A549 (cell line): ENCODE data around the gene CCDC116. TPM values are rescaled to one million over a fixed set of nuclear protein-coding genes. Genes with fewer than 3 reads are reported as not detected.

Experiments
- ATAC-seq, 2 experiments: fragments of 200-7000 bp in 1 of 2; fragments of >200 bp in 1 of 2; cut with Nextera tagmentation in 1 of 2; cut with Tn5 transposase in 1 of 2; 3 replicates each; pipeline versions ENCODE4 v1.8.0 to v1.9.1; 2018 to 2020; ENCODE audit warnings: mild to moderate bottlenecking in 1 of 2, moderate library complexity in 1 of 2
- CTCF ChIA-PET: fragments of 300-600 bp; sonication (Branson Sonifier 250); formaldehyde crosslinking; extraction: SDS; loops from one replicate; lab custom pipeline; 2021; ENCODE audit warnings: antibody characterized with exemption, inconsistent platforms; lab: Yijun Ruan, JAX
- POLR2A ChIA-PET: fragments of 350-600 bp; formaldehyde crosslinking; extraction: SDS; loops from one replicate; lab custom pipeline; 2021; ENCODE audit warnings: antibody characterized with exemption, inconsistent platforms; lab: Yijun Ruan, JAX
- DNase-seq, 2 experiments: peaks; one replicate each; pipeline versions ENCODE4 v3.0.0 to v3.0.0-alpha.2; 2011 to 2016; ENCODE audit warnings: low read depth in 1 of 2, low spot score in 1 of 2
- FAIRE-seq: peaks from 2 replicates; lab custom pipeline; 2011; peaks lifted over from hg19 to GRCh38; lab: Jason Lieb, UNC
- H3K27ac ChIP-seq, 2 experiments: fragments of >200 bp; sonication (Bioruptor Twin); formaldehyde crosslinking; 3 replicates each; pipeline ENCODE4 v1.5.1; 2016 to 2017
- H3K4me1 ChIP-seq: fragments of >200 bp; sonication (Bioruptor Twin); formaldehyde crosslinking; 3 replicates; pipeline ENCODE4 v1.6.1; 2016
- H3K4me2 ChIP-seq: fragments of >200 bp; sonication (Bioruptor Twin); formaldehyde crosslinking; 3 replicates; pipeline ENCODE4 v1.6.1; 2016
- H3K4me3 ChIP-seq: fragments of >200 bp; sonication (Bioruptor Twin); formaldehyde crosslinking; 3 replicates; pipeline ENCODE4 v1.5.1; 2016
- H3K9me3 ChIP-seq: fragments of >200 bp; sonication (Bioruptor Twin); formaldehyde crosslinking; 3 replicates; pipeline ENCODE4 v1.6.1; 2016
- BHLHE40 ChIP-seq: IDR thresholded peaks from 2 replicates; pipeline ENCODE4 v1.6.1; 2012; ENCODE audit warnings: low read depth, low read length, inconsistent platforms
- EHF ChIP-seq: fragments of 250-450 bp; sonication (Bioruptor Pico); IDR thresholded peaks from 2 replicates; pipeline ENCODE4 v1.5.0; 2020; ENCODE audit warnings: mild to moderate bottlenecking
- ESRRA ChIP-seq: fragments of 150-350 bp; IDR thresholded peaks from 2 replicates; pipeline ENCODE4 v1.6.1; 2014; ENCODE audit warnings: mild to moderate bottlenecking, low read length, borderline replicate concordance
- FOSL2 ChIP-seq, 2 experiments: fragments of 450-650 bp in 1 of 2; fragments of >200 bp in 1 of 2; sonication (Bioruptor Twin) in 1 of 2; formaldehyde crosslinking; IDR thresholded peaks; 2 replicates each; pipeline versions ENCODE4 v1.5.0 to v1.6.1; 2016 to 2020; ENCODE audit warnings: mild to moderate bottlenecking in 1 of 2, moderate library complexity in 1 of 2
- FOXS1 ChIP-seq: fragments of 250-450 bp; sonication (Bioruptor Pico); IDR thresholded peaks from 2 replicates; pipeline ENCODE4 v1.5.0; 2020; ENCODE audit warnings: mild to moderate bottlenecking, moderate library complexity
- GATA3 ChIP-seq: IDR thresholded peaks from 2 replicates; pipeline ENCODE4 v1.6.1; 2012; ENCODE audit warnings: borderline replicate concordance
- HEYL ChIP-seq: fragments of 250-450 bp; sonication (Bioruptor Pico); IDR thresholded peaks from 2 replicates; pipeline ENCODE4 v1.8.0; 2021; ENCODE audit warnings: mild to moderate bottlenecking, moderate library complexity
- HOXB13 ChIP-seq: fragments of 250-450 bp; sonication (Bioruptor Pico); IDR thresholded peaks from 2 replicates; pipeline ENCODE4 v1.5.0; 2020; ENCODE audit warnings: low read depth, mild to moderate bottlenecking, moderate library complexity
- HOXB5 ChIP-seq: fragments of 250-450 bp; sonication (Bioruptor Pico); IDR thresholded peaks from 2 replicates; pipeline ENCODE4 v1.5.0; 2020; ENCODE audit warnings: mild to moderate bottlenecking, moderate library complexity
- KDM5A ChIP-seq: fragments of 200-600 bp; sonication (generic); IDR thresholded peaks from 2 replicates; pipeline ENCODE4 v1.6.1; 2016; ENCODE audit warnings: antibody characterized with exemption, mild to moderate bottlenecking
- PHF8 ChIP-seq: fragments of 200-600 bp; sonication (generic); IDR thresholded peaks from 2 replicates; pipeline ENCODE4 v1.6.1; 2016; ENCODE audit warnings: low read depth, mild to moderate bottlenecking, antibody characterized with exemption, moderate library complexity, borderline replicate concordance
- POLR2AphosphoS2 ChIP-seq: conservative IDR thresholded peaks from 2 replicates; pipeline ENCODE4 v1.6.1; 2012; ENCODE audit warnings: low read length, improper control_type of control experiment, inconsistent platforms
- RAD21 ChIP-seq, 2 experiments: fragments of >200 bp in 1 of 2; sonication (Bioruptor Twin) in 1 of 2; formaldehyde crosslinking in 1 of 2; IDR thresholded peaks in 1 of 2; conservative IDR thresholded peaks in 1 of 2; 2 replicates in 1 of 2; 3 replicates in 1 of 2; pipeline ENCODE4 v1.6.1; 2012 to 2018; ENCODE audit warnings: inconsistent platforms in 1 of 2
- SMC3 ChIP-seq: fragments of >200 bp; sonication (Bioruptor Twin); formaldehyde crosslinking; IDR thresholded peaks from 3 replicates; pipeline ENCODE4 v1.6.1; 2018; ENCODE audit warnings: inconsistent platforms
- TFCP2L1 ChIP-seq: fragments of 250-450 bp; sonication (Bioruptor Pico); IDR thresholded peaks from 2 replicates; pipeline ENCODE4 v1.5.0; 2021; ENCODE audit warnings: mild to moderate bottlenecking
- ZC3H11A ChIP-seq: fragments of 450-650 bp; IDR thresholded peaks from 2 replicates; pipeline ENCODE4 v1.6.1; 2014; ENCODE audit warnings: antibody characterized with exemption, mild to moderate bottlenecking
- ZFP36 ChIP-seq: fragments of 450-650 bp; IDR thresholded peaks from 2 replicates; pipeline ENCODE4 v1.6.1; 2014; ENCODE audit warnings: borderline replicate concordance; ENCODE audit not compliant: partially characterized antibody
- WGBS: methylation state at CpG from one replicate; pipeline ENCODE4 v1.1.6; 2017; ENCODE audit errors: missing lambda C conversion rate; 5-methylcytosine and 5-hydroxymethylcytosine counted together
- polyA plus RNA-seq, 4 experiments: library from polyadenylated mRNA; depleted of rRNA in 3 of 4; stranded (reverse); fragments of >200 nt; fragmentation: RNase III in 1 of 4; extraction: RNeasy Plus Mini Kit Qiagen cat#74134 plus additional on column Dnase treatment in 1 of 4; gene quantifications; 2 replicates in 3 of 4; 3 replicates in 1 of 4; pipeline ENCODE4 v1.2.3, GENCODE V29; 2011 to 2017
- TF ChIP-seq, protein P1 (sequence below): fragments of 250-450 bp; sonication (Bioruptor Pico); IDR thresholded peaks from 2 replicates; pipeline ENCODE4 v1.5.0; 2021; ENCODE audit warnings: mild to moderate bottlenecking, moderate library complexity, borderline replicate concordance
- TF ChIP-seq, protein P2 (sequence below): IDR thresholded peaks from 2 replicates; pipeline ENCODE4 v1.6.1; 2012
- TF ChIP-seq, protein P3 (sequence below): fragments of 250-450 bp; sonication (Bioruptor Pico); IDR thresholded peaks from 2 replicates; pipeline ENCODE4 v1.5.0; 2020; ENCODE audit warnings: low read depth, mild to moderate bottlenecking, moderate library complexity
- TF ChIP-seq, protein P4 (sequence below): IDR thresholded peaks from 2 replicates; pipeline ENCODE4 v1.6.1; 2012; ENCODE audit warnings: low read depth, borderline replicate concordance
- TF ChIP-seq, protein P5 (sequence below): IDR thresholded peaks from 2 replicates; pipeline ENCODE4 v1.6.1; 2012
- TF ChIP-seq, protein P6 (sequence below): fragments of >200 bp; sonication (Bioruptor Twin); formaldehyde crosslinking; IDR thresholded peaks from 3 replicates; pipeline ENCODE4 v1.5.1; 2016

CCDC116 gene
- polyA plus RNA-seq, 2 of the 4 experiments (the other 2 are of a cell fraction), result 0.06 TPM; not detected in 1

DNA sequence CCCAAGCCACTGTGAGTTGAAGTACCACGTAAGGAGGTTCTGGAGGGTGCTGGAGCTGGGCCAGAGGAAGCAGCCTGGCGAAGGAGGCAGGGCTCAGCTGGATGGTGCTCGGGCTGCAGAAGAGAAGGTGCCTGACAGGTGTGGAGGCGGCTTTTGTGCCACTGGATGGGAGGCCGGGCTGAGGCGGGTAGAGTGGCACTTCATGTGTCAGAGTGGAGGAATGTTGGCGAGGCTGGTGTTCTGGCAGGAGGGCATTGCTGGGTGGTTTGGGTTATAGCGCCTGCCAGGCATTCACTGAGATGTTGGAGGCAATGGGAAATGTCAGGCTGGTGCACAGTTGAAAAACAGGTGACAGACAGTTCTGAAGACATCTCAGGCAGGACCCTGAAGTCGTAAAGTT, 40.9 kb upstream of the CCDC116 start:
- WGBS, result 89% methylated on average over 9 of the region's 9 CpGs
- POLR2A ChIA-PET, result no interaction called here
- CTCF ChIA-PET, result interaction anchor here (1.0 to 2.5 kb wide), 2 partner anchors 17 to 51 kb away, joined by 3 to 10 read pairs; partner anchors contain the start of gene SDF2L1
- Histone ChIP-seq H3K27ac (no peak overlapping the region), H3K4me2 (no peak overlapping the region), H3K4me1 (no peaks in the 10 kb centered on the region), H3K9me3 (no peaks in the 10 kb centered on the region), H3K4me3 (no peak overlapping the region)
- TF ChIP-seq EHF (CRISPR knock-in tag), result no peak
- no peak for TF ChIP-seq ESRRA
- no peak for TF ChIP-seq HOXB13 (CRISPR knock-in tag)
- no peak for TF ChIP-seq FOXS1 (CRISPR knock-in tag)
- no peak for TF ChIP-seq HOXB5 (CRISPR knock-in tag)
- TF ChIP-seq FOSL2 (IDR thresholded peaks at IDR 0.05), result no peak
- no peak for TF ChIP-seq FOSL2 (CRISPR knock-in tag; IDR thresholded peaks at IDR 0.05)
- TF ChIP-seq TFCP2L1 (CRISPR knock-in tag), result no peak
- TF ChIP-seq BHLHE40, result no peak
- no peak for TF ChIP-seq ZC3H11A
- TF ChIP-seq SMC3, result no peak
- no peak for DNase-seq
- FAIRE-seq, result no peak
- ATAC-seq, result no peak

DNA sequence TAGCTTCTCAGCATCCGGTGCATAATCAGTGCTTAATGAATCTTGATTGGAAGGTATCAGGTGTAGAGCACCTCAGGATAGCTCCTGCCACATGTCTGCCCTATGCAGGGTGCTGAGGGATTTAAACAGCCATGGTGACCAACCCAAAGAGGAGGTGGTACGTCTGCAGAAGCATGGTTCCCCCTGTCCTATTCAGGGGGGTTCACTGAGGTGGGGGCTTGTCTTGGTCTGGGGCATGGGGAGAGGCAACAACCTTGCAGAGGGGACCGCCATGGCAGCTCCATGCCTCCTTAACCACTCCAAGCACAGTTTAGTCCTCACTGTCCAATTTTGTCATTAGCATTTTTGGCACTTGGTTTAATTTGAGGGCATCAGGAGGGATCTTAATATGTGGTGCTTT, 40.1 kb upstream of the CCDC116 start:
- TF ChIP-seq ESRRA (no peak), SMC3 (no peak), POLR2AphosphoS2 (no peak)
- TF ChIP-seq, protein P1, sequence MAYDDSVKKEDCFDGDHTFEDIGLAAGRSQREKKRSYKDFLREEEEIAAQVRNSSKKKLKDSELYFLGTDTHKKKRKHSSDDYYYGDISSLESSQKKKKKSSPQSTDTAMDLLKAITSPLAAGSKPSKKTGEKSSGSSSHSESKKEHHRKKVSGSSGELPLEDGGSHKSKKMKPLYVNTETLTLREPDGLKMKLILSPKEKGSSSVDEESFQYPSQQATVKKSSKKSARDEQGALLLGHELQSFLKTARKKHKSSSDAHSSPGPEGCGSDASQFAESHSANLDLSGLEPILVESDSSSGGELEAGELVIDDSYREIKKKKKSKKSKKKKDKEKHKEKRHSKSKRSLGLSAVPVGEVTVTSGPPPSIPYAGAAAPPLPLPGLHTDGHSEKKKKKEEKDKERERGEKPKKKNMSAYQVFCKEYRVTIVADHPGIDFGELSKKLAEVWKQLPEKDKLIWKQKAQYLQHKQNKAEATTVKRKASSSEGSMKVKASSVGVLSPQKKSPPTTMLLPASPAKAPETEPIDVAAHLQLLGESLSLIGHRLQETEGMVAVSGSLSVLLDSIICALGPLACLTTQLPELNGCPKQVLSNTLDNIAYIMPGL (CRISPR knock-in tag), result no peak
- TF ChIP-seq, protein P2, sequence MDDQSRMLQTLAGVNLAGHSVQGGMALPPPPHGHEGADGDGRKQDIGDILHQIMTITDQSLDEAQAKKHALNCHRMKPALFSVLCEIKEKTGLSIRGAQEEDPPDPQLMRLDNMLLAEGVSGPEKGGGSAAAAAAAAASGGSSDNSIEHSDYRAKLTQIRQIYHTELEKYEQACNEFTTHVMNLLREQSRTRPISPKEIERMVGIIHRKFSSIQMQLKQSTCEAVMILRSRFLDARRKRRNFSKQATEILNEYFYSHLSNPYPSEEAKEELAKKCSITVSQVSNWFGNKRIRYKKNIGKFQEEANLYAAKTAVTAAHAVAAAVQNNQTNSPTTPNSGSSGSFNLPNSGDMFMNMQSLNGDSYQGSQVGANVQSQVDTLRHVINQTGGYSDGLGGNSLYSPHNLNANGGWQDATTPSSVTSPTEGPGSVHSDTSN, result no peak
- TF ChIP-seq, protein P3, sequence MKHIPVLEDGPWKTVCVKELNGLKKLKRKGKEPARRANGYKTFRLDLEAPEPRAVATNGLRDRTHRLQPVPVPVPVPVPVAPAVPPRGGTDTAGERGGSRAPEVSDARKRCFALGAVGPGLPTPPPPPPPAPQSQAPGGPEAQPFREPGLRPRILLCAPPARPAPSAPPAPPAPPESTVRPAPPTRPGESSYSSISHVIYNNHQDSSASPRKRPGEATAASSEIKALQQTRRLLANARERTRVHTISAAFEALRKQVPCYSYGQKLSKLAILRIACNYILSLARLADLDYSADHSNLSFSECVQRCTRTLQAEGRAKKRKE, result no peak
- TF ChIP-seq, protein P4, sequence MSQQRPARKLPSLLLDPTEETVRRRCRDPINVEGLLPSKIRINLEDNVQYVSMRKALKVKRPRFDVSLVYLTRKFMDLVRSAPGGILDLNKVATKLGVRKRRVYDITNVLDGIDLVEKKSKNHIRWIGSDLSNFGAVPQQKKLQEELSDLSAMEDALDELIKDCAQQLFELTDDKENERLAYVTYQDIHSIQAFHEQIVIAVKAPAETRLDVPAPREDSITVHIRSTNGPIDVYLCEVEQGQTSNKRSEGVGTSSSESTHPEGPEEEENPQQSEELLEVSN, result no peak
- TF ChIP-seq, all 56 proteins: peak for 0
- WGBS, result 83% methylated on average over 2 of the region's 3 CpGs
- no peak for FAIRE-seq
- CTCF ChIA-PET, result interaction anchor here (0.9 to 2.5 kb wide), 6 partner anchors 12 to 50 kb away, joined by 3 to 10 read pairs (median 4); partner anchors contain the start of genes SDF2L1 and YDJC
- DNase-seq, result no peak
- H3K9me3 ChIP-seq, result no peaks in the 10 kb centered on the region
- no peak overlapping the region for H3K4me3 ChIP-seq
- H3K4me2 ChIP-seq, result no peak overlapping the region
- POLR2A ChIA-PET, result no interaction called here
- no peak overlapping the region for H3K27ac ChIP-seq
- no peaks in the 10 kb centered on the region for H3K4me1 ChIP-seq
- no peak for ATAC-seq

DNA sequence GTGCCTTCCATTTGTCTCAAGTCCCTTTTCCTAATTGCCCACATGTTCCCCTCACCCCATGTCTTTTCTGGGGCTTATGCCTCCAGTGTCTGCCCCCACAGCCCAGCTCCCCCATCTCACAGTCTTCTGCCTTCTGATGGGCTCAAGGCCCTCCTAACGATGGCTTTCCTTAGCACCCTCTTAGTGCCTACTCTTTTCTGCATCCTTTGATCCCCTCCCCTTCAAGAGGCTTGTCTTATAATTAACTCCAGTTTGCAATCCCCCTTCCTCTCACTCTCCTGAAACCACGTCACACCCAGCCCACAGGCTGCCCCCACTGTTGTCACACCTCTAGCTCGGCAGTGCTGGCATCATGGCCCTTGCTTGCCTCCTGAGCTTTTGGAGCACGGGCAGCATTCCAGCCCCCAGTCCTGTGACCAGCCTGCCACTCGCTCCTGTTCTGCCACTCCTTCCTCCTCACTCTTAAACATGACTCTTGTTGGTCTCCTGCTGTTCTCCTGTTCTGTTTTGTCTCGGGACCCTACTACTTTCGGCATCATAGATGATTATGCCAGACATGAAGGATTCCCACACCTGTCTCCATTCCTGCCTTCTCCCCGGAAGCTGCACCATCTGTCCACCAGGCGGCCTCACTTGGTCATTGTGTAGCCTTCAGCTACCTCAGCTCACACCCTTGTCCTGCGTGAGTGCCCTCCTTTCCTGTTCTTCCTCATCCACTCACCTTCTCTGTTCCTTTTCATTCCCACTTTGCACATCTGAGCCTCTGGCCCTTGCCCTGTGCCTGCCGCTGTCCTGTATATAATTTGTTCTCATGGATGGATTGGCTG, 38.9 kb upstream of the CCDC116 start:
- WGBS, result 70% methylated on average over 11 of the region's 11 CpGs
- POLR2A ChIA-PET, result no interaction called here
- ATAC-seq (peak; percentile 91 to 94), FAIRE-seq (no peak), DNase-seq (peak; percentile 31 to 41)
- H3K4me2 ChIP-seq, result no peak overlapping the region
- H3K4me3 ChIP-seq, result no peak overlapping the region
- no peaks in the 10 kb centered on the region for H3K4me1 ChIP-seq
- CTCF ChIA-PET, result interaction anchor here (0.6 to 2.5 kb wide), 9 partner anchors 9 to 53 kb away, joined by 3 to 10 read pairs (median 4); partner anchors contain the start of genes SDF2L1 and YDJC
- TF ChIP-seq HEYL (no peak), PHF8 (no peak), RAD21 (conservative IDR thresholded peaks at IDR 0.05 in 1 of 2, IDR thresholded peaks at IDR 0.05 in 1 of 2) (peak in 1 of 2 experiments; percentile 33; a peak in 2 of 5 replicates), ZFP36 (no peak), GATA3 (no peak), KDM5A (no peak), SMC3 (peak; percentile 14; the same call in 1 of the 3 replicates), FOSL2 (IDR thresholded peaks at IDR 0.05) (no peak), FOSL2 (CRISPR knock-in tag; IDR thresholded peaks at IDR 0.05) (no peak)
- TF ChIP-seq, protein P5, sequence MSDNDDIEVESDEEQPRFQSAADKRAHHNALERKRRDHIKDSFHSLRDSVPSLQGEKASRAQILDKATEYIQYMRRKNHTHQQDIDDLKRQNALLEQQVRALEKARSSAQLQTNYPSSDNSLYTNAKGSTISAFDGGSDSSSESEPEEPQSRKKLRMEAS, result no peak
- TF ChIP-seq, protein P6, sequence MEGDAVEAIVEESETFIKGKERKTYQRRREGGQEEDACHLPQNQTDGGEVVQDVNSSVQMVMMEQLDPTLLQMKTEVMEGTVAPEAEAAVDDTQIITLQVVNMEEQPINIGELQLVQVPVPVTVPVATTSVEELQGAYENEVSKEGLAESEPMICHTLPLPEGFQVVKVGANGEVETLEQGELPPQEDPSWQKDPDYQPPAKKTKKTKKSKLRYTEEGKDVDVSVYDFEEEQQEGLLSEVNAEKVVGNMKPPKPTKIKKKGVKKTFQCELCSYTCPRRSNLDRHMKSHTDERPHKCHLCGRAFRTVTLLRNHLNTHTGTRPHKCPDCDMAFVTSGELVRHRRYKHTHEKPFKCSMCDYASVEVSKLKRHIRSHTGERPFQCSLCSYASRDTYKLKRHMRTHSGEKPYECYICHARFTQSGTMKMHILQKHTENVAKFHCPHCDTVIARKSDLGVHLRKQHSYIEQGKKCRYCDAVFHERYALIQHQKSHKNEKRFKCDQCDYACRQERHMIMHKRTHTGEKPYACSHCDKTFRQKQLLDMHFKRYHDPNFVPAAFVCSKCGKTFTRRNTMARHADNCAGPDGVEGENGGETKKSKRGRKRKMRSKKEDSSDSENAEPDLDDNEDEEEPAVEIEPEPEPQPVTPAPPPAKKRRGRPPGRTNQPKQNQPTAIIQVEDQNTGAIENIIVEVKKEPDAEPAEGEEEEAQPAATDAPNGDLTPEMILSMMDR, result peak; percentile 21
- H3K9me3 ChIP-seq, result no peaks in the 10 kb centered on the region
- H3K27ac ChIP-seq, result no peak overlapping the region
